Breast epithelium (tissue), 3 donors: ENCODE results near the gene HOXA6.

ENCODE experiments used
- CTCF ChIP-seq, 3 donors: fragments of 450-650 bp; IDR thresholded peaks; one replicate each; pipeline ENCODE4 v1.5.1; 2016 to 2017; ENCODE audit warnings: antibody characterized with exemption in 3 of 3, mild to moderate bottlenecking in 3 of 3, moderate library complexity in 3 of 3
- POLR2A ChIP-seq: fragments of 450-650 bp; IDR thresholded peaks from one replicate; pipeline ENCODE4 v1.6.1; 2016; ENCODE audit warnings: antibody characterized with exemption, mild to moderate bottlenecking, moderate library complexity

GRCh38 chr7:27156916-27157701, 9.5 kb upstream of the HOXA6 start:
- TF ChIP-seq CTCF (IDR thresholded peaks at IDR 0.05) (no peak), POLR2A (no peak)
